ENCODE measurements around the gene IP6K2.
A peak's percentile ranks its signal among the peaks of the same experiment; 100 is the strongest.
"Not testable (repeated sequence)": the region's sequence is repeated elsewhere in the genome, so short reads cannot be mapped to it uniquely, and the experiment has no call there.

IP6K2 gene

GRCh38 chr3:48725185-48725855 lies 8.3 kb upstream of the IP6K2 start:
- not testable (repeated sequence) for H3K9me3 ChIP-seq (ENCODE audit: control insufficient read depth, insufficient read depth, low read length); H3K9ac ChIP-seq (ENCODE audit: low read depth, low read length); H3K4me3 ChIP-seq (ENCODE audit: low read depth, low read length); H3K27ac ChIP-seq (ENCODE audit: low read depth, low read length); H3K36me3 ChIP-seq (ENCODE audit: control insufficient read depth, insufficient read depth, low read length); H3K4me1 ChIP-seq (ENCODE audit: control insufficient read depth, insufficient read depth, low read length); H3K27me3 ChIP-seq (ENCODE audit: control insufficient read depth, insufficient read depth, low read length)

- Histone ChIP-seq H3K27me3 (ENCODE audit: control insufficient read depth, insufficient read depth, low read length) (no peaks in the 10 kb centered on the region), H3K4me3 (ENCODE audit: low read depth, low read length) (no peak overlapping the region), H3K4me1 (ENCODE audit: control insufficient read depth, insufficient read depth, low read length) (no peaks in the 10 kb centered on the region), H3K36me3 (ENCODE audit: control insufficient read depth, insufficient read depth, low read length) (no peaks in the 10 kb centered on the region), H3K9me3 (ENCODE audit: control insufficient read depth, insufficient read depth, low read length) (no peaks in the 10 kb centered on the region), H3K27ac (ENCODE audit: low read depth, low read length) (no peak overlapping the region), H3K9ac (ENCODE audit: low read depth, low read length) (no peak overlapping the region)
Measured at GRCh38 chr3:48723725-48724124, 6.7 kb upstream of the IP6K2 start.

- not testable (repeated sequence) for H3K27me3 ChIP-seq (ENCODE audit: control insufficient read depth, insufficient read depth, low read length); H3K27ac ChIP-seq (ENCODE audit: low read depth, low read length); H3K36me3 ChIP-seq (ENCODE audit: control insufficient read depth, insufficient read depth, low read length); H3K9ac ChIP-seq (ENCODE audit: low read depth, low read length); H3K4me3 ChIP-seq (ENCODE audit: low read depth, low read length); H3K4me1 ChIP-seq (ENCODE audit: control insufficient read depth, insufficient read depth, low read length); H3K9me3 ChIP-seq (ENCODE audit: control insufficient read depth, insufficient read depth, low read length)
Measured at GRCh38 chr3:48723293-48723692, 6.3 kb upstream of the IP6K2 start.

- peak overlapping the region; percentile 97 for H3K4me3 ChIP-seq (ENCODE audit: low read depth, low read length)
- H3K4me1 ChIP-seq (ENCODE audit: control insufficient read depth, insufficient read depth, low read length): peaks cover 15% of the 10 kb centered on the region
- peaks cover 37% of the 10 kb centered on the region for H3K36me3 ChIP-seq (ENCODE audit: control insufficient read depth, insufficient read depth, low read length)
- peak overlapping the region; percentile 98 for H3K27ac ChIP-seq (ENCODE audit: low read depth, low read length)
- H3K9me3 ChIP-seq (ENCODE audit: control insufficient read depth, insufficient read depth, low read length): no peaks in the 10 kb centered on the region
- H3K9ac ChIP-seq (ENCODE audit: low read depth, low read length): peak overlapping the region; percentile 99
- no peaks in the 10 kb centered on the region for H3K27me3 ChIP-seq (ENCODE audit: control insufficient read depth, insufficient read depth, low read length)
Measured at GRCh38 chr3:48716508-48716981, 476 bp downstream of the IP6K2 start.

GRCh38 chr3:48715174-48715800 lies 1.7 kb downstream of the IP6K2 start:
- H3K4me3 ChIP-seq (ENCODE audit: low read depth, low read length): peak overlapping the region; percentile 97
- no peaks in the 10 kb centered on the region for H3K9me3 ChIP-seq (ENCODE audit: control insufficient read depth, insufficient read depth, low read length)
- H3K27ac ChIP-seq (ENCODE audit: low read depth, low read length): no peak overlapping the region
- no peak overlapping the region for H3K9ac ChIP-seq (ENCODE audit: low read depth, low read length)
- peaks cover 15% of the 10 kb centered on the region for H3K4me1 ChIP-seq (ENCODE audit: control insufficient read depth, insufficient read depth, low read length)
- no peaks in the 10 kb centered on the region for H3K27me3 ChIP-seq (ENCODE audit: control insufficient read depth, insufficient read depth, low read length)
- H3K36me3 ChIP-seq (ENCODE audit: control insufficient read depth, insufficient read depth, low read length): peaks cover 49% of the 10 kb centered on the region

GRCh38 chr3:48711727-48712126 lies 5.3 kb downstream of the IP6K2 start:
- H3K4me1 ChIP-seq (ENCODE audit: control insufficient read depth, insufficient read depth, low read length): peaks cover 10% of the 10 kb centered on the region; the same call in 1 of the 2 replicates
- no peaks in the 10 kb centered on the region for H3K9me3 ChIP-seq (ENCODE audit: control insufficient read depth, insufficient read depth, low read length)
- no peak overlapping the region for H3K27ac ChIP-seq (ENCODE audit: low read depth, low read length)
- H3K27me3 ChIP-seq (ENCODE audit: control insufficient read depth, insufficient read depth, low read length): no peaks in the 10 kb centered on the region
- no peak overlapping the region for H3K9ac ChIP-seq (ENCODE audit: low read depth, low read length)
- peaks cover 78% of the 10 kb centered on the region for H3K36me3 ChIP-seq (ENCODE audit: control insufficient read depth, insufficient read depth, low read length)
- no peak overlapping the region for H3K4me3 ChIP-seq (ENCODE audit: low read depth, low read length)

GRCh38 chr3:48709051-48709461 lies 8.0 kb downstream of the IP6K2 start:
- Histone ChIP-seq H3K36me3 (ENCODE audit: control insufficient read depth, insufficient read depth, low read length) (peaks cover 71% of the 10 kb centered on the region), H3K9me3 (ENCODE audit: control insufficient read depth, insufficient read depth, low read length) (no peaks in the 10 kb centered on the region), H3K4me3 (ENCODE audit: low read depth, low read length) (no peak overlapping the region), H3K27ac (ENCODE audit: low read depth, low read length) (no peak overlapping the region), H3K9ac (ENCODE audit: low read depth, low read length) (no peak overlapping the region), H3K4me1 (ENCODE audit: control insufficient read depth, insufficient read depth, low read length) (no peaks in the 10 kb centered on the region), H3K27me3 (ENCODE audit: control insufficient read depth, insufficient read depth, low read length) (no peaks in the 10 kb centered on the region)

- Histone ChIP-seq H3K27me3 (ENCODE audit: control insufficient read depth, insufficient read depth, low read length) (no peaks in the 10 kb centered on the region), H3K27ac (ENCODE audit: low read depth, low read length) (no peak overlapping the region), H3K9me3 (ENCODE audit: control insufficient read depth, insufficient read depth, low read length) (no peaks in the 10 kb centered on the region), H3K4me1 (ENCODE audit: control insufficient read depth, insufficient read depth, low read length) (no peaks in the 10 kb centered on the region), H3K36me3 (ENCODE audit: control insufficient read depth, insufficient read depth, low read length) (peaks cover 65% of the 10 kb centered on the region), H3K9ac (ENCODE audit: low read depth, low read length) (no peak overlapping the region), H3K4me3 (ENCODE audit: low read depth, low read length) (no peak overlapping the region)
Measured at GRCh38 chr3:48708481-48708889, 8.5 kb downstream of the IP6K2 start.

- peaks cover 53% of the 10 kb centered on the region for H3K36me3 ChIP-seq (ENCODE audit: control insufficient read depth, insufficient read depth, low read length)
- H3K9ac ChIP-seq (ENCODE audit: low read depth, low read length): no peak overlapping the region
- H3K27ac ChIP-seq (ENCODE audit: low read depth, low read length): no peak overlapping the region
Measured at GRCh38 chr3:48707157-48707556, 9.9 kb downstream of the IP6K2 start.

GRCh38 chr3:48702320-48702920 lies 14.6 kb downstream of the IP6K2 start:
- H3K36me3 ChIP-seq (ENCODE audit: control insufficient read depth, insufficient read depth, low read length): peaks cover 50% of the 10 kb centered on the region
- H3K4me3 ChIP-seq (ENCODE audit: low read depth, low read length): no peak overlapping the region
- H3K9me3 ChIP-seq (ENCODE audit: control insufficient read depth, insufficient read depth, low read length): no peaks in the 10 kb centered on the region
- H3K4me1 ChIP-seq (ENCODE audit: control insufficient read depth, insufficient read depth, low read length): peaks cover 6% of the 10 kb centered on the region
- peak overlapping the region; percentile 74 for H3K27ac ChIP-seq (ENCODE audit: low read depth, low read length)
- no peaks in the 10 kb centered on the region for H3K27me3 ChIP-seq (ENCODE audit: control insufficient read depth, insufficient read depth, low read length)
- H3K9ac ChIP-seq (ENCODE audit: low read depth, low read length): no peak overlapping the region

More at GRCh38 chr3:48707157-48707556, 9.9 kb downstream of the IP6K2 start:
- no peak overlapping the region for H3K4me3 ChIP-seq (ENCODE audit: low read depth, low read length)
- H3K27me3 ChIP-seq (ENCODE audit: control insufficient read depth, insufficient read depth, low read length): no peaks in the 10 kb centered on the region
- no peaks in the 10 kb centered on the region for H3K9me3 ChIP-seq (ENCODE audit: control insufficient read depth, insufficient read depth, low read length)
- H3K4me1 ChIP-seq (ENCODE audit: control insufficient read depth, insufficient read depth, low read length): peaks cover 6% of the 10 kb centered on the region

GRCh38 chr3:48700731-48701405 lies 16.2 kb downstream of the IP6K2 start:
- Histone ChIP-seq H3K4me3 (ENCODE audit: low read depth, low read length) (no peak overlapping the region), H3K9me3 (ENCODE audit: control insufficient read depth, insufficient read depth, low read length) (no peaks in the 10 kb centered on the region), H3K4me1 (ENCODE audit: control insufficient read depth, insufficient read depth, low read length) (peaks cover 11% of the 10 kb centered on the region), H3K27ac (ENCODE audit: low read depth, low read length) (peak overlapping the region; percentile 57), H3K36me3 (ENCODE audit: control insufficient read depth, insufficient read depth, low read length) (peaks cover 43% of the 10 kb centered on the region), H3K9ac (ENCODE audit: low read depth, low read length) (no peak overlapping the region), H3K27me3 (ENCODE audit: control insufficient read depth, insufficient read depth, low read length) (no peaks in the 10 kb centered on the region)

Data from HUES48 (cell line).